Activated gamma-delta T cell treated with anti-CD3 and anti-CD28 coated beads, Interleukin-2, amount 50 U/mL, for 16 hours (primary cell): ENCODE data around the gene TMEM217.

ENCODE experiments used
- DNase-seq: peaks from one replicate; pipeline ENCODE4 v3.0.0-alpha.2; 2020; ENCODE audit warnings: low read depth

TMEM217 gene

DNA sequence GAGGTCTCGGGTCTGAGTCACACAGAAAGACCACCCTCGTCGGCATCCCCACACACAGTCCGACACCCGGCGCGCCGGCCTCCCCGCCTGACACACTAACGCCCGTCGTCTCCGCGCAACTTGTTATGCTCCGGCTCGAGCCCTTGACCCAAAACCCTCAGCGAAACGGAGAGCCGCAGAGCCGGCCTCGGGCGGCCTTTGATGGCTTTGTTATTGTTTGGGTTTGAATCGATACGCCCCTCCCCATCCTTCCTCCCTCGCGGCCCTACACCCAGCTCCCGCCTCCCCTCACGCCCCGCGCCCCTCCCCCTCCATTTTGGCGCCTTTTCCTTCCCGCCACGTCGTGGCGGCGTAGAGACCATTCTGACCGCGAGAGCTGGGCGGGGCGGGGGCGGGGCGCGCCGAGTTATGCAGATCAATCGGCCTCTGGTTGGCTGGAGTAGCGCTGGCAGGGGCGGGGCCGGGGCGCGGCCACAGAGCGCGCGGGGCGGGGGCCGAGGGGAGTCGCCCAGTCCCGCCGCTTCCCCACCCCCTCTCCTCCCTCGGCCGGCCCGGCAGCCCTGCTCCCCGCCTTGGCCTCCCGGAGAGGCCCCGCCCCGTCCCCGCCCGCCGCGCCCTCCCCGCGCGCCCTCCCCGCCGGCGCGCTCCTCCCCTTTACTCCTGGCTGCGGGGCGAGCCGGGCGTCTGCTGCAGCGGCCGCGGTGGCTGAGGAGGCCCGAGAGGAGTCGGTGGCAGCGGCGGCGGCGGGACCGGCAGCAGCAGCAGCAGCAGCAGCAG is 88.3 kb downstream of the TMEM217 start, which contains the start of gene PIM1:
Gene PIM1 (plus strand): TSS at position 657 of the 777 bp plus-strand sequence. CDS start 424 bp downstream, outside the sequence.
- DNase-seq, result peak; percentile 99

DNA sequence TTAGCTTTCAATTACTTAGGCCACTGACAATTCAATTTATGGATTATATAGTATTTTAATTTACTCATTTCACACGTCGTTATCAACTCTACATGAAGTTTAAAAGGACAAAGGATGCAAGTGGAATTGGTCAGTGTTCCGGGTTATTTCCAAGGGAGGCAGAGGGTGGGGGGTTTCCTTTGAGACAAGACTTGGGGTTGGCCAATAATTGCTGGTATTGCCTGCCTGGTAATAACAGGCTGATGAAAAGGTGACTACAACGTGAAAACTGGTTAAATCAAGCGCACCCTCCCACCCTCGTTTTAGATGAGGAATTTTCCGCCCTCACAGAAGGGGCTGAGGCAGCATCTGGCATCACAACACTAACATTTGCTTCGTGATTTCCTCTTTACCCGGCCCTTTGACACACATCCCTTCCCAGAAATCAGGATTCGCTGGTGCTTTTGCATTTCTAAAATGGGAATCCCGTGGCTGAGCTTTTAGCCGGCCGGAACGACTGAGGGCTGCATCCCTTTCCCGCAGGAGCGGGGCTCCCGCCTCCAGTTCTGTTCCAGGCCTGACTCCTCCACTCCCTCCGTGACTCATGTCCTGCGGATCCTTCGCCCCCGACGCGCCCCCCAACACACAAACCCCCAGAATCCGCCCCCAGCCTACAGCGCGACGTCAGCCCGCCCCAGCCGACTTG is 89.0 kb downstream of the TMEM217 start:
- no peak for DNase-seq

DNA sequence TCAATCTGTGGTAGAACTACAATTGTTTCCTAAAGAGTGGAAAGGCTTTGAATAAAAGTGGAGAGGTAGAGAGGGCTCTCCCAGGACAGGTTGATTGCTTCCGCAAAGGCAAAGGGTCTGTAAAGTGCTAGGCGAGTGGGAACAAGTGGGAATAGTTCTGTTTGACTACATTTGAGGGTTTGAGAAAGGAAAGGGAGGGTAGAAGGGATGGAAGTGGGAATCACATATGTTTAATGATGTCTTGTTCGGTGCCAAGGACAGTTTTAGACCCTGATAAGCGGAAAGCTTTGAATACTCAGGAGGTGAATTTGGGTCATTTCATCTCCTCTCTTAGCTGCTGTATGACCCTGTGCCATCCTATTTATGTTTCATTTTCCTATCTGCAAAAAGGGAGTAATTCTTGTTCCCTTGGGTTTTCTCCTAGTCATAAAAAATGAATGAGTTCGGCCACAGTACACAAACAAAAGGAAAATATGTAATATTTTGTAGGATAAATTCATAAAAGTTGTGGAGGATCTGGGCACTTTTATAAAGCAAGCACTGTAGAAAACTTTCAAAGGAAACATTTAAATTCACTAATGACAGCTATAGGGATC is 89.7 kb downstream of the TMEM217 start:
- DNase-seq, result no peak

DNA sequence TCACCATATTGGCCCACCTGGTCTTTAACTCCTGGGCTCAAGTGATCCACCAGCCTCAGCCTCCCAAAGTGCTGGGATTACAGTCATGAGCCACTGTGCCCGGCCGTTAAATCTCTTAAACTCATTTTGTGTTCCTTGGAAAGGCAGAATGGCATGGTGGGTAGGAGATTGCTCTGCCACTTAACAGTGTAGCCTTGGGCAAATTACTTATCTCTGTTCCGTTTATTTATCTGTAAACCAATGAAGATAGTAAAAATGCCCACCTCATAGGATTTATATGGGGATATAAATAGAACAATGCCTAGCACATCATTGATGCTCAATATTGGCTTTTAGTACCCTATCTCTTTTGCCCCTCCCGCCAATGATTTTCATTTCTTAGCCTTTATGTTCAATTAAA is 95.2 kb downstream of the TMEM217 start:
- DNase-seq, result no peak
